Thoracic aorta (tissue), 2 donors: ENCODE measurements around the gene NCF4. TPM values are rescaled to one million over a fixed set of nuclear protein-coding genes. Genes with fewer than 3 reads are reported as not detected.

Experiments
- ATAC-seq: fragments of 150-250 bp; one replicate; pipeline ENCODE4 v1.8.0; 2017; ENCODE audit warnings: low read depth; ENCODE audit not compliant: insufficient number of reproducible peaks, low FRiP score
- DNase-seq: peaks from one replicate; pipeline ENCODE4 v3.0.0-alpha.2; 2020; ENCODE audit warnings: low spot score
- H3K27ac ChIP-seq, 2 donors: fragments of 200-600 bp; sonication (generic); 1 replicate in 1 of 2; 2 replicates in 1 of 2; pipeline ENCODE4 v1.5.1; 2016; ENCODE audit warnings: mild to moderate bottlenecking in 2 of 2, moderate library complexity in 2 of 2
- H3K27me3 ChIP-seq: fragments of 200-600 bp; sonication (generic); replicated peaks from 2 replicates; pipeline ENCODE4 v1.6.0; 2016; ENCODE audit warnings: mild to moderate bottlenecking; ENCODE audit not compliant: insufficient read depth
- H3K36me3 ChIP-seq: fragments of 200-600 bp; sonication (generic); one replicate; pipeline ENCODE4 v1.5.1; 2016
- H3K4me1 ChIP-seq, 2 donors: fragments of 200-600 bp; sonication (generic); 1 replicate in 1 of 2; 2 replicates in 1 of 2; pipeline versions ENCODE4 v1.5.1 to v1.6.0; 2016; ENCODE audit warnings: low read depth in 2 of 2, mild to moderate bottlenecking in 1 of 2; ENCODE audit not compliant: control insufficient read depth in 1 of 2
- H3K4me3 ChIP-seq: fragments of 200-600 bp; sonication (generic); 2 replicates; pipeline ENCODE4 v1.5.1; 2016; ENCODE audit warnings: mild to moderate bottlenecking
- H3K9me3 ChIP-seq: fragments of 200-600 bp; sonication (generic); 2 replicates; pipeline ENCODE4 v1.5.1; 2016
- total RNA-seq, 2 donors: library from RNA; depleted of rRNA; stranded (reverse); fragments of >200 nt; gene quantifications; one replicate each; pipeline versions ENCODE4 v1.1.0 to v1.2.3, GENCODE V29; 2016
- TF ChIP-seq, protein P1 (sequence below): fragments of 200-600 bp; sonication (generic); IDR thresholded peaks from one replicate; pipeline ENCODE4 v1.5.1; 2019; ENCODE audit warnings: antibody characterized with exemption

Gene NCF4
- total RNA-seq, 2 donors from 2014 or later = 38.1 to 68.8 TPM

DNA sequence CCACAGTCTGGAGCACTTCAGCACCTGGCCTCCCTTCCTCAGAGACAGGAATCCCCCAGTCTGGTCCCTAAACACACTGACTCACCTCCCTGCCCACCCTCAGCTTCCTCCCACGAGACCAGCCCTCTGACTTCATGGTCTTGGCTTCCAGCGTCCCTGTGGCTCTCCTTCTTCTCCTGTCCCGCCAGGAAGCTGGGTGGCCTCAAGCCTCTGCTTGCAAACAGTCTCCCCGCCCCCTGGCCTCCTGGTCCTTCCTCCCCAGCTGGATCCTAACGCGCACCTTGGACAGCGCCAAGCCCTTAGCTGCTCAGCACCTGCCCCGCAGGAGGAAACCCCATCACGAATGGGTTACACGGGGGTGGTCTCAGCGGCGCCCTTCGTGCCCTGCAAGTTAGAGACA, 4.5 kb downstream of the NCF4 start:
- ATAC-seq (no peak), DNase-seq (no peak)
- H3K4me1 ChIP-seq = no peaks in the 10 kb centered on the region
- no peaks in the 10 kb centered on the region for H3K9me3 ChIP-seq
- no peak overlapping the region for H3K27ac ChIP-seq
- TF ChIP-seq, protein P1, sequence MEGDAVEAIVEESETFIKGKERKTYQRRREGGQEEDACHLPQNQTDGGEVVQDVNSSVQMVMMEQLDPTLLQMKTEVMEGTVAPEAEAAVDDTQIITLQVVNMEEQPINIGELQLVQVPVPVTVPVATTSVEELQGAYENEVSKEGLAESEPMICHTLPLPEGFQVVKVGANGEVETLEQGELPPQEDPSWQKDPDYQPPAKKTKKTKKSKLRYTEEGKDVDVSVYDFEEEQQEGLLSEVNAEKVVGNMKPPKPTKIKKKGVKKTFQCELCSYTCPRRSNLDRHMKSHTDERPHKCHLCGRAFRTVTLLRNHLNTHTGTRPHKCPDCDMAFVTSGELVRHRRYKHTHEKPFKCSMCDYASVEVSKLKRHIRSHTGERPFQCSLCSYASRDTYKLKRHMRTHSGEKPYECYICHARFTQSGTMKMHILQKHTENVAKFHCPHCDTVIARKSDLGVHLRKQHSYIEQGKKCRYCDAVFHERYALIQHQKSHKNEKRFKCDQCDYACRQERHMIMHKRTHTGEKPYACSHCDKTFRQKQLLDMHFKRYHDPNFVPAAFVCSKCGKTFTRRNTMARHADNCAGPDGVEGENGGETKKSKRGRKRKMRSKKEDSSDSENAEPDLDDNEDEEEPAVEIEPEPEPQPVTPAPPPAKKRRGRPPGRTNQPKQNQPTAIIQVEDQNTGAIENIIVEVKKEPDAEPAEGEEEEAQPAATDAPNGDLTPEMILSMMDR = no peak
- no peaks in the 10 kb centered on the region for H3K27me3 ChIP-seq
- H3K36me3 ChIP-seq = no peaks in the 10 kb centered on the region
- no peak overlapping the region for H3K4me3 ChIP-seq

DNA sequence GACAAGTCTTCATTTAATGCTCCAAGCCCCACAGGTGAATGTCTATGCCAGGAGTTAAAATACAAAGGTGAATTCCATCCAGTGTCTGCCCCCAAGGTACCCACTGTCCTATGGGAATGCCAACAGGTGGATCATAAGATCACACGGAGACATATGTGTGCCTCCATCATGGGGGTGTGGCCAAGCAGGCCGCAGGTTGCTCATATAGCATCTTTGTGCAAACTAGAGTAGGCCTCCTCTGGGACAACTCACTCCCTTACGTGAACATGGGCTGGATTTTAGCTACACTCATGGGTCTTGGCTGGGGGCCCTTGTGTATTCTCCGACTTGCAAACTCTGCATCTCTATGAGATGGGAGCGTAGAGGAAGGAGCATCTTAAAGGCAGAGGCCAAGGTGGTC, 6.9 kb downstream of the NCF4 start:
- Histone ChIP-seq H3K27me3 (no peaks in the 10 kb centered on the region), H3K9me3 (no peaks in the 10 kb centered on the region), H3K4me1 (no peaks in the 10 kb centered on the region), H3K36me3 (no peaks in the 10 kb centered on the region), H3K4me3 (no peak overlapping the region), H3K27ac (no peak overlapping the region)
- TF ChIP-seq, protein P1 = no peak
- ATAC-seq = no peak
- DNase-seq = no peak

DNA sequence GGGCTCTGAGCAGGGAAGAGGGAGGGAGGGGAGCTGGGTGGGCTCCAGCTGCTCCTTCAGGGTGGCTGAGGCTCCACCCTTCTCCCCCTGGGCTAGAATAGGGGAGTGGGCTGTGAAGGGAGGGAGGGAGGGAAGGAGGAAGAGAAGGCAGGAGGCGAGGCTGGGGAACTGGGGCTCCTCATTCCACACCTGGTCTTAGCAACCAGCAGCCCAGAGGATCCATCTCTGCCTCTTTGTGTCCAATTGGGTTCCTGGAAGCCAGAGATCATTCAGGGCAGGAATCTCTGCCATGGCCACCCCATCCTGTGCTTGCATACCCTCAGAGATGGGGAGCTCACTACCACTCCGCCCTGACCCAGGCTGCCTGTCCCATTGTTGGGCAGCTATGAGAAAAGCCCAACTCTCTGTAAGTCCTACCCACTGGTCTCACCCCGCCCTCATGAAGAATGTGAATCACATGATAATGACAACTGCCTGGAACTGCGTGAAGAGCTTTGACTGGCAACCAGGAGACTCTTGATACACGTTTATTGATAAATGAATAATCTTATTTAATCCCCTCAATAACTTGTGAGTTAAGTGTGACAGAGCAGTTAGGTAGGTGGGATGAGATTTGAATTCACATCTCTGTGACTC, 7.9 kb downstream of the NCF4 start:
- Histone ChIP-seq H3K36me3 (no peaks in the 10 kb centered on the region), H3K4me3 (no peak overlapping the region), H3K27me3 (no peaks in the 10 kb centered on the region), H3K9me3 (no peaks in the 10 kb centered on the region), H3K4me1 (no peaks in the 10 kb centered on the region), H3K27ac (no peak overlapping the region)
- ATAC-seq (no peak), DNase-seq (no peak)
- TF ChIP-seq, protein P1 = no peak

DNA sequence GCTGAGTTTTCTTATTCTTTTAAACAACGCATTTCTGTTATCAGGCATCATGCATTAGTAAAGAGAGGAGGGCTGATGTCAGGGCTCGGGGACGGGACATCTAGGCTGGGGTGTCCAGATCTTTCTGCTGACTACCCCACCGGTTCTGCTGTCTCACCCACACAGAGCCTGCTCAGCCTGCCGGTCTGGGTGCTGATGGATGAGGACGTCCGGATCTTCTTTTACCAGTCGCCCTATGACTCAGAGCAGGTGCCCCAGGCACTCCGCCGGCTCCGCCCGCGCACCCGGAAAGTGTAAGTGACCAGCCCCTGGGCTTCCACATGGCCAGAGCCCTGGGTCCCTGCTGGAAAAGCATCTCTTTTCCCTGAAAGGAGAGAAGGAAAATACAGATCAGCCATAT, 9.4 kb downstream of the NCF4 start:
- H3K9me3 ChIP-seq = no peaks in the 10 kb centered on the region
- no peaks in the 10 kb centered on the region for H3K4me1 ChIP-seq
- TF ChIP-seq, protein P1 = no peak
- DNase-seq = no peak
- no peak overlapping the region for H3K27ac ChIP-seq
- H3K36me3 ChIP-seq = no peaks in the 10 kb centered on the region
- H3K27me3 ChIP-seq = no peaks in the 10 kb centered on the region
- no peak for ATAC-seq
- H3K4me3 ChIP-seq = no peak overlapping the region

DNA sequence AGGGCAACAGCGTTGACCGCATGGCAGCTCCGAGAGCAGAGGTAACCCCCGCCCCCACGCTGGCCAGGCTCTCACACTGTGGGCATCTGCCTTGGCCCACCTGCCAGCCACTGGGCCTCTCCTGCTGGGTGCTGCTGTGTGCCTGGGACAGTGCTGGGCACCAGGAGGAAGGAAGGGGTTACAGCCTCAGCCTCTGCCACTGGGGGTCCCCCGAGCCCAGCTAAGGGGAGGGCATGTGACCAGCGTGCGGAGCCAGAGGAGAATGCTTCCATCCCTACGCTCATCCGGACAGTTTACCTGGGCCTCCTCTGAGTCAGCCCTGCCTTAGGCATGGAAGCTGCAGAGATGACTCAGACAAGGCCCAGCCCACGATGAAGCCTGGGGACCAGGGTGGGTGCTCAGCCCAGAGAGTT, 10.9 kb downstream of the NCF4 start:
- DNase-seq (no peak), ATAC-seq (no peak)
- Histone ChIP-seq H3K27me3 (no peaks in the 10 kb centered on the region), H3K9me3 (no peaks in the 10 kb centered on the region), H3K27ac (no peak overlapping the region), H3K36me3 (no peaks in the 10 kb centered on the region), H3K4me3 (no peak overlapping the region), H3K4me1 (no peaks in the 10 kb centered on the region)
- TF ChIP-seq, protein P1 = no peak
